HK-2 (cell line): Measurements from ENCODE around the gene SNTB2.

ENCODE experiments used
- DNase-seq: peaks from one replicate; pipeline ENCODE4 v3.0.0-alpha.2; 2018; ENCODE audit not compliant: unreplicated experiment

SNTB2 gene

DNA sequence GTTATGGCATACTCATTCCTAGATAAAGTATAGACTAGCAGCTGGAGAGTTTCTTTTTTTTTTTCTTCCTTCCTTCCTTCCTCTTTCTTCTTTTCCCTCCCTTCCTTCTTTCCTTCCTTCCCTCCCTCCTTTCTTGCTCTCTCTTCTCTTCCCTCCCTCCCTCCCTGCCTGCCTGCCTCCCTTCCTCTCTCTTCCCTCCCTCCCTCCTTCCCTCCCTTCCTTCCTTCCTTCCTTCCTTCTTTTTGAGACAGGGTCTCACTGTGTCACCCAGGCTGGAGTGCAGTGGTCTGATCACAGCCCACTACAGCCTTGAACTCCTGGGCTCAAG, 7.0 kb upstream of the SNTB2 start:
- DNase-seq, result no peak

GRCh38 chr16:69182730-69183416, 4.1 kb upstream of the SNTB2 start:
- no peak for DNase-seq

DNA sequence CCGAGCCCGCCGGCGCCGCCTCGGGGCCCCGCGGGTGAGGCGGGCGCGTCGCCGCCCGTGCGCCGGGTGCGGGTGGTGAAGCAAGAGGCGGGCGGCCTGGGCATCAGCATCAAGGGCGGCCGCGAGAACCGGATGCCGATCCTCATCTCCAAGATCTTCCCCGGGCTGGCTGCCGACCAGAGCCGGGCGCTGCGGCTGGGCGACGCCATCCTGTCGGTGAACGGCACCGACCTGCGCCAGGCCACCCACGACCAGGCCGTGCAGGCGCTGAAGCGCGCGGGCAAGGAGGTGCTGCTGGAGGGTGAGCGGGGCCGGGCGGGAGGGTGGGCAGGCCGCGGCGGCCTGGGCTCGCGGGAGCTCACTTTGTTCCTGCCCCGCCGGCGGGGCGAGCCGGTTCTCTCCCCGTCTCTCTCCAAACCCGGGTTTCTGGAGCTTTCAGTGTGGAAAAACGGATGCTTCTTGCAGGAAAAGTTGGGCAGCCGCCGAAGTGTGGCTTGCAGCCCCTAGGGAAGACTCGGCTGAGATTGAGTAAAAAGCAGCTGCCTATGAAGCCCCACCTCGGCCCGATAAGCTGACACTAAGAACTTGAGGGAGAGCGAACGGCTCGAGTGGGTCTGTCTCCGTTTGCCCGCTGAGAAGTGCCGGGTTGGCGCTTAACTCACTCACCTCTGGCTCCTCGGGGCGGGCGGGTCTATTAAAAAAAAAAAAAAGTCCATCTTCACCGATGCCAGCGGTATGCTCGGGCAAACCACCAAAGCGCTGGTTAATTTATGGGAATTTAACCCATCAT, 677 bp downstream of the SNTB2 start:
- DNase-seq, result peak; percentile 66

DNA sequence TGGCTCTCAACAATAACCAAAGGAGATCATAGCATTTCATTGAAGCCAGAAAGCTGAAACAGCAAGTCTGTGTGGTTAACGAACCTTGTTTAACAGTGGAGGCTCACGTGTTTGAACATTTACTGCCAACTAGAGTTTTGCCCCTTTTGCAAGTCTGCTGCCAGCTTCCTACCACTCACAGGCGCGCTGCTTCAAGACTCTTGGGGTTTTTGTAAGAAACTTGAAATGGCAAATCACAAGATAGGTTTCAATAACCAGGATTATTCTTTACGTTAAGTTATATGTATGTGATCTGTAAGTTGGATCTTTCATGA, 1.2 kb downstream of the SNTB2 start:
- no peak for DNase-seq

GRCh38 chr16:69188716-69189115, 1.8 kb downstream of the SNTB2 start:
- peak; percentile 20 for DNase-seq

GRCh38 chr16:69190046-69190588, 3.2 kb downstream of the SNTB2 start:
- DNase-seq, result no peak

DNA sequence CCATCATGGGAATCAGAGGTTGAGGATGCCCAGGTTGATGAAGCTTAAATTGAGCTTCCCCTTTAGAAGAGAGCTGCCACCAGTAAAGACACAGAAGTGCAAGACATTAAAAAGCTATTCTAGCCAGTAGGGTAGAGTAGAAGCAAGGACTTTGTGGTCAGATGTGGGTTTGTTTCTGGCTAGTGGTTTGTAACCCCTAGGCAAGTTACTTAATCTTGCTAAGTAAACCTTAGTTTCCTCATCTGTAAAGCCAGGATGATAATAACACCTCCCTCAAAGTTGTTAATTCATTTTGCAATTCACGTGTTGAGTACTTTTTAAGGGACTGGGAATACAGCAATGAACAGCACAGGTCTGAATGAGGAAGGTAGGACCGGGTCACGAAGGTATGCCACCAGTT, 3.6 kb downstream of the SNTB2 start:
- no peak for DNase-seq

- DNase-seq, result no peak
These were observed 4.2 kb downstream of the SNTB2 start for GRCh38 chr16:69191136-69191535.

DNA sequence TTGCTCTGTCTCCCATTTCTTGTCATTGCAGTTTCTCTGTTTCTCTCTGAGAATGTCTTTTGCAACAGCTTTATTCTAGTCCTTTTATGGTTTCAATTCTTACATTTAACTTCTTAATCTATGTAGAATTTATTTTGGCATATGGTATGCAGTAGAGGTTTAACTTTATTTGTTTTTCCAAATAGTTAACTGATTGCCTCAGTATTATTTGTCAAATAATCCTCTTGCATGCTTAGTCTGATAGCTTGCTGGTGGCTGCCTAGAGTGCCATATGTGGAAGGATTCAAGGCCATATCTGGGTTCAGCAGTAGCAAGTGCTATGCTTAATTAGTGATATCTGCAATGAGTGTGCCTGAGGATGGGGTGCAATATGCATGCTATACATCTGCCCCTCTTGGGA, 6.9 kb downstream of the SNTB2 start:
- no peak for DNase-seq

GRCh38 chr16:69194488-69194887, 7.5 kb downstream of the SNTB2 start:
- DNase-seq, result no peak

DNA sequence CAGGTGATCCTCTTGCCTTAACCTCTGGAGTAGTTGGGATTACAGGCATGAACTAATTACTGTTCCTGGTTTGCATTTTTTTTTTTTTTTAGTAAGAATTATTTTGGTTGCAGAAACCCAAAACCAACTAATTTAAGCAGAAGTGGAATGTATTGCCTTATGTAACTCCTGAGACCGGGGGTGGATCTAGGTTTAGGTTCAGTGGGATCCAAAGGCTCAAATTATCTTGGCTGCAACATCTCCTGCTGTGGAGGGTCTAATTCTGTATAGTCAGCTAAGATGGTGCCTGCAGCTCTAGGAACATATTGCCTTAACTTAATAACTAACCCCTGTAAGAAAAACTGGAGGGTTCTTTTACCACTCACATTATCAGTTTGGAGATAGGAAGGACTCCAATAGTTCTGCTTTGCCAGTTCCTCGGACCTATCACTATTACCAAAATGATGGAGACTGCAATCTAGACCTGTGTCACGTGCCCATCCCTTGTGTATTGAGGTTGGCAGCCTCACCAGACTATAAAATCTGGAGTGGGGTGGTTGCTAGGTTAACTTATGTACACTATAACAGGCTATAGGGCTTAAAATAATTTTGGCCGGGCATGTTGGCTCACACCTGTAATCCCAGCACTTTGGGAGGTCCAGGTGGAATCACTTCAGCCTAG, 8.5 kb downstream of the SNTB2 start:
- DNase-seq, result no peak

GRCh38 chr16:69197573-69197972, 10.6 kb downstream of the SNTB2 start:
- no peak for DNase-seq

DNA sequence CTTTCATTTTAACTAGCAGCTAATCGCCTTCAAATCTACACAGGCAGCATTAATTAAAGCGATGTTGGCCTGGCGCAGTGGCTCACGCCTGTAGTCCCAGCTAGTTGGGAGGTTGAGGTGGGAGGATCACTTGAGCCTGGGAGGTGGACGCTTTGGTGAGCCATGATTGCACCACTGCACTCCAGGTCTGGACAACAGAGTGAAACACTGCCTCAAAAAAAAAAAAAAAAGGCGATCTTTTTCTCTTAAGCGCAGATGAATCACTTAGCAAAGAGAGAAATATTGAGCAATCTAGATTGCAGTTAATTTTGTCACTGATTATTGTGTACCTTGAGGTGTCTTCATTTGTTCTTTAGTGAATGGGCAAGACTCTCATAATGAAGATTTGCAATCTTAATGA, 12.4 kb downstream of the SNTB2 start:
- peak; percentile 12 for DNase-seq

- DNase-seq, result no peak
These were observed 14.3 kb downstream of the SNTB2 start for GRCh38 chr16:69201291-69201690.

GRCh38 chr16:69201787-69202186, 14.8 kb downstream of the SNTB2 start:
- DNase-seq, result no peak

- DNase-seq, result no peak
These were observed 17.2 kb downstream of the SNTB2 start for GRCh38 chr16:69204172-69204571.

DNA sequence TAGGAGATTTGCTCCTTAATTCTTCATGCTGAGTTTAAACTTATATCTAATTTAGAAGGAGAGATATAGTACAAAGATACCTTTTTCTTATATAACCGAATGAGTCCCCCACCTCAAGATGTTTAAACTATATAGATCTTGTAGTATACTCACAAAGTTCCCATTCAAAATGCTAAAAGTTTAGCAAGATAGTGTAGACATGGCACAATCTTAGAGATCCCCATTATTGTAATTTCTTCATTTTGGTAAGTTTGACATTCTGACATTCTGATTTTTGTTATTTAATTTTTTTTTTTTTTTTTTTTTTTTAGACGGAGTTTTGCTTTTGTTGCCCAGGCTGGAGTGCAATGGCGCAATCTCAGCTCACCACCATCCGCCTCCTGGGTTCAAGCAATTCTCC, 22.8 kb downstream of the SNTB2 start:
- DNase-seq, result no peak

DNA sequence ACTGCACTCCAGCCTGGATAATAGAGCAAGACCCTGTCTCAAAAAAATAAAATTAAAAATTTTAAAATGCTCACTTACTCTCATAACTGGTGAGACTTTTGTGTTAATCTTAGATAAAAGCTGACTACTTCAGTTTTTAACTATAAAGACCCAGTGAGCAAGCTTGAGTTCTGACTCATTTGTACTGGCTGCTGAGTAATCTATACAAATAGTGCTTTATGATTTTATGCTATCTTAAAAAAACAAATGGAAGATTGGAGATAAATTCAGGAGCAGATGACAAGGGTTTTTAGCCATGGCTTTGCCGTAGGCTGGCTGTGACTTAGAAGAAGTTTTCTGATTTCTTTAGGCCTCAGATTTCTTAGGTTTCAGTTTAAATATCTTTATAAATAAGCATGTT, 30.5 kb downstream of the SNTB2 start:
- no peak for DNase-seq

DNA sequence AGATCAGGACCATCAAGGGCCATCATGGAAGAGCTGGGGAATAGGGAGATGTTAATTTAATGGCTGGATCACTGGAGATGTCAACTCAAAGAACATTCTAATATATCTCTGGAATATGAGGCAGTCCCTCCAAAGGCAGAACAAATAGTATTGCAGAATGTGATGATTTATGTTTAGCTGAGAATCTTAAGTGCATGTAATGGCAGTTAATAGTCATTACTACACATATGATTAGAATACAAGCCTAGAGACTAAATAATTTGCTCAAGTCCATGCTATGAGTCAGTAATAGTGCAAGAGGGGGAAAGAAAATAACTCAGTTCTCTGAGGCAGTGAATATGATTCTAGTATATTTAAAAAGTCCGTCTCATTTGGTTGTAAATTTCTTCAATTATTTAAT, 32.3 kb downstream of the SNTB2 start:
- no peak for DNase-seq

DNA sequence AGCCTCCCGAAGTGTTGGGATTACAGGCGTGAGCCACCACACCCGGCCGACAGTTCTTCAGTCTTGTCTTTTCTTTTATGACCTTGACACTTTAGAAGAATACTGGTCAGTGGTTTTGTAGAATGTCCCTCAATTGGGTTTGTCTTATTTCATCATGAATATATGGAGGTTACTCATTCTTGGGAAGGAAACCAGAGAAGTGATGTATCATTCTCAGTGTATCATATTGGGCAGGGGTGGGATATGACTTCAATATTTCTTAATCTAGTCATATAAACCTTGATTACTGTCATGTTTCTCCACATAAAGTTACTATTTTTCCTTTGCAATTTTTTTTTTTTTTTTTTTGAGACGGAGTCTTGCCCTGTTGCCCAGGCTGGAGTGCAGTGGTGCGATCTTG, 36.9 kb downstream of the SNTB2 start:
- DNase-seq, result no peak

- DNase-seq, result no peak
These were observed 38.2 kb downstream of the SNTB2 start for GRCh38 chr16:69225121-69225520.

GRCh38 chr16:69233124-69233523, 46.2 kb downstream of the SNTB2 start:
- DNase-seq, result no peak

DNA sequence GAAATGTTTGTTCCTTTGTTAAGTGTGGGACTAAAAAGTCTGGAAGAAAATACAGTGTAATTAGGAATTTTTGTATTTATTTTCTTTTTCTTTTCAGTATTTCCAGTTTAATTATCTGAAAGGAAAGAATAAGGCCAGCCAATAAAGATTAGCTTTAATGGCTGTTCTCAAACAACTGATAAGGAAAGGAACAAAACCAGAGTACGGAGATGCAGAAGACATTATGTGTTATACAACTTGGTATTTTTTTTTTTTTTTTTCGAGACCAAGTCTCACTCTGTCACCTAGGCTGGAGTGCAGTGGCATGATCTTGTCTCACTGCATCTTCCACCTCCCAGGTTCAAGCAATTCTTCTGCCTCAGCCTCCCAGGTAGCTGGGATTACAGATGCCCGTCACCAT, 47.5 kb downstream of the SNTB2 start:
- DNase-seq, result no peak
